Superior temporal gyrus (tissue), 1 donor: ENCODE data around the gene PROSER2.
A peak's percentile ranks its signal among the peaks of the same experiment; 100 is the strongest.

Source experiments
- DNase-seq: peaks from one replicate; pipeline ENCODE4 v3.0.0-alpha.2; 2016; ENCODE audit errors: extremely low spot score

PROSER2 gene

GRCh38 chr10:11866199-11866925, 43.2 kb downstream of the PROSER2 start:
- DNase-seq = no peak

GRCh38 chr10:11869219-11869618, 46.1 kb downstream of the PROSER2 start:
- no peak for DNase-seq

- no peak for DNase-seq
These were observed 46.7 kb downstream of the PROSER2 start for GRCh38 chr10:11869743-11870460.

GRCh38 chr10:11870461-11870780, 47.3 kb downstream of the PROSER2 start:
- no peak for DNase-seq

DNA sequence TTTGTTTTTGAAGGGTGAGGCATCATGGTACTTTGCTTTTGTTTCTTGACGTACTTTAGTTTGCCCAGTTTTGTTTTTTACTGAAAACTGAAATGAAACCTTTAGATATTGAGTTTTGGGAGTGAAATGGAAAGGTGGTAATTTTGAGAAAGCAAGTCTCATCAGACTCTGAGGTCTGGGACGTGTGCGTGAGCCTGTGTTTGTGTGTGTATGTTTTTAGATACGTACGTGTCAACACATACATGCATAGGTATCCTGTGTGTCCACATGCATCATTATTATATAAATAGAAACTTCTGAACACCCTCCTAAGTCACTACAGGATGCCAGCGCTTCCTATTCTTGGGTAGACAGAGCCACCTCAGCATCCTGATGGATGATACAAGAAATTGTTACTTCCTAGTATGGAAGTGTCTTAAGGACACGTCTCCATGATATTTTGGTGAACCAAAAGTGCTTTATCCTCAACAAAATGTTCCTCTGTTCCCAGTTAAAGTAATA, 47.8 kb downstream of the PROSER2 start:
- no peak for DNase-seq

DNA sequence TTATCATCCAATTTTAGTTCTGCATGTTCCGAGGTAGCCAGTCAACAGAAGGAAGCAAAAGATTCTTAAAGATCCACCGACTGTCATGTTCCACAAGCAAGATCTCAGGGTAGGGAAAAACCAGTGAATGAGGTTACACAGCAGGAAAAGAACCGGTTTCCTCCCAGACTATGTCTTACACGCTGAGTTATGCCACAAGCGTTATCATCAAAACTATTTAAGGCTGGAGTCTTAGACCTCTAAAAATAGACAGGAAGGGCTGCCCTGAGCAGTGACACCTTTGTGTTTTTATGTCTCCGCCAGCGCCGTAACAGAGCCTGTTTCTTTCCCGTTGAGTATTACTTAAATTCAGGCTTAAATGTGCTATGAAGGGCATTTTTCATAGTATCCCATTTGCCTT, 48.3 kb downstream of the PROSER2 start:
- DNase-seq = no peak

DNA sequence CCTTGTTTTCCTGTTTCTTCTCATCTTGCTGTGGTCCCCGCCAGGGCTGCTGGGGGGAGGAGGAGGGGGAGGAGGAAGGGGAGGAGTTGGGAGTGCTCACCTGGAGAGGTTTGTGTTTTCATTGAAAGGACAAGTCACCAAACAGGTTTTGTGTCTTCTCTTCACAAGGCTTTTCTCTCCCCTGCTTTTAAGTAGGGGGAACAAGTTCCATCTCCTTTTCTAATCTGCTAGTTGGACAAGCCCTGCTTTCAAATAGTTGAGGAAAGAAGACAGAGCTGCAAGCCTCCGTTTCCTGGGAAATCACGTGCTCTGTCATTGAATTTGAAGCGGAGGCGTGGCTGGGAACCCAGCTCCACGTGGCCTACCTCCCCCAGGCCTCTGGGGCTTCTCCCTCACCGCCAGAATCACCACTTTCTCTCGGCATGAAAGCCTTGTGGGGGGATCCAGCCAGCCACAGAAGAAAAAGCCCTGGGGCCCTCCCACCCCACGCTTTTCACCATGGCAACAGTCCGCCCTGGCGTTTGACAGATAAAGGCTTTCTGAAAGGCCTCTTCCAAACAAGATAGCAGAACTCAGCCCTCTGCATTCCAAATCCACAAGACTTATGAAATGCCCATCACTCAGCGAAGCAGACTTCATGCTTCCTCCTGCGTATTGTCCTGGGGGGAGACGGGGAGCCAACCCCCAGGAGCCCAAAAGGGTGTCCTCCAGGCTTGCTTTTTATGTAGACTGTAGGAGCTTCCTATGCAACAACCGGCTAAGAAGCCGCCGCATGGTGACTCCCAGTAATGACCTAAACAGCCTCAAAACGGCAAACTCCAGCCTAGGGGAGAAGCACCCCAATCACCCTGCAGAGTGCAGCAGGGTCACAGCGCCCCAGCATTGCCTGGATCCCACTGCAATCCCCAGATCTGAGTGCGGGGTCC, 51.7 kb downstream of the PROSER2 start:
- DNase-seq = peak; percentile 13

GRCh38 chr10:11875494-11876281, 52.5 kb downstream of the PROSER2 start:
- no peak for DNase-seq

- DNase-seq = no peak
These were observed 53.2 kb downstream of the PROSER2 start for GRCh38 chr10:11876324-11876723.

- DNase-seq = no peak
These were observed 53.8 kb downstream of the PROSER2 start for GRCh38 chr10:11876805-11877590.

DNA sequence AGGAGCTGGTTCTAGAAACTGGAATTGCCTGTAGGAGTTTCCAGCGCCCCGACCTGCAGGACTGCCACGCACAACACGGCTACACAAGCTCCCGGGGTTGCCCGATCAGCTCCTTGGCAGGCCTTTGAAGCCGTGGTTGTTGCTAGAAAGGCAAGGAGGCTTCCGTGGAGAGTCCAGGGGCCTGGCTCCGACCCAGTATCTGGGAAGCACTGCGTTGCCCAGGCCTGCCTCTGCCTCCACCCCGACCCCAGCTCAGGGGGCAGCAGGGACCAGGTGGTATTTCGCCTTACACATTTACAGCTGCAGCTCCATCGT, 54.4 kb downstream of the PROSER2 start:
- no peak for DNase-seq

GRCh38 chr10:11878776-11879175, 55.6 kb downstream of the PROSER2 start:
- no peak for DNase-seq

- no peak for DNase-seq
These were observed 56.4 kb downstream of the PROSER2 start for GRCh38 chr10:11879387-11880094.

DNA sequence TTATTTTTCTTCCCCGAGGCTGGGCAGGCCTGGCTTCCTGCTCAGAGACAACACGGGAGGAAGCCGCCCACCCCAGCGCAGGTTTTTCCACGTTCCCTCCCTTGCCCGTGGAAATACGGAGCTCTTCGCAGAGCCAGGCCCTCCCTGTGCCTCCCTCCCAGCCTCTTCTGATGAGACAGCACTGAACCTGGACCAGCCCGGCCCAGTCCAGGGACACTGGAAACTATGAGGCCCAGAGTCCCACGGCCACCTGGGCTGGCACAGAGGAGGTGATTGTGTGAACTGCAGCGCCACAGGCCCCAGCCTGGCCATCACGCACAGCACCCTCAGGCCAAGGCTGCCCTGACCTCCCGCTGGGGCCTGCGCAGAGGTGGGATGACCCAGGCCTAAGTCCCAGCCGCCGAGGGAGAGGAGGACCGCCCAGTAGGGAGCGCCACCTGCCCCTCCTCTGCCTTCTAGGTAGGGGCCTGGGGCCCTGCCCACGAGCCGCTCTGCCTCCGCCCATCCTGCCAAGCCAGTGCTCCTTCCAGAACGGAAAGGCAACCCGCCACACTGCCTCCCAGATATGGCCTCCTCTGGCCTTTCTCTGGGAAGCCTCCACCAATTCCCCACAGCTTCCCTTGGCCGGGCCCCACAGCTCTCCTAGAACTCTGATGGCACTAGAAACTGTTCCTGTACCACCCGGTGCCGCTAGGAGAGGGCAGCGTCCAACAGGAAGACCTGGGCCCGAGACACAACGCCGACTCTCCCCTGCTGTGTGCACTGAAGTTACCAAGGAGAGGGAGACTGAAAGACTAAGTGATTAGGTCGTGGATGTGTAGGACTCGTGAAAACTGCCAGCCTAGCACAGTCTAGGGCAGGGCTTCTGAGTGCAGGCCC, 57.2 kb downstream of the PROSER2 start:
- no peak for DNase-seq

GRCh38 chr10:11881030-11881476, 57.9 kb downstream of the PROSER2 start:
- DNase-seq = no peak

GRCh38 chr10:11881477-11882417, 58.6 kb downstream of the PROSER2 start:
- no peak for DNase-seq

- no peak for DNase-seq
These were observed 59.7 kb downstream of the PROSER2 start for GRCh38 chr10:11882646-11883375.
